ENCODE data around the gene DRD3.

DRD3 gene

DNA sequence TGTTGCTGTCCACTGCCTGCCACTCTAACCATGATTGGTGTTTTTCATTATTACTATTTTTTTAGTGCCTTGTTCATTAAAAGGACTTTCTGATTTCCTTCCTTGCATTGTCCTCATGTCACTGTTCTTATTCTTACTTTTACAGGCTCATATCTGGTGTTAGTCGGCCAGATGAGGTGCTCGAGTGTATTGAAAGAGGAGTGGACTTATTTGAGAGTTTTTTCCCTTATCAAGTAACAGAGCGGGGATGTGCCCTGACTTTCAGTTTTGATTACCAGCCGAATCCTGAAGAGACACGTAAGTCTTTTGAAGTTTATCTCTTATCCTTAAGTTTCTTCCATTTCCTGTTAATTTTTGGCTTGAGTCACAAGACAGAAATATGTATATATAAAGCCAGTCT, 99.1 kb downstream of the DRD3 start:
- DNase-seq (ENCODE audit: extremely low read depth in 1 of 2, low read depth in 1 of 2), result no peak

DNA sequence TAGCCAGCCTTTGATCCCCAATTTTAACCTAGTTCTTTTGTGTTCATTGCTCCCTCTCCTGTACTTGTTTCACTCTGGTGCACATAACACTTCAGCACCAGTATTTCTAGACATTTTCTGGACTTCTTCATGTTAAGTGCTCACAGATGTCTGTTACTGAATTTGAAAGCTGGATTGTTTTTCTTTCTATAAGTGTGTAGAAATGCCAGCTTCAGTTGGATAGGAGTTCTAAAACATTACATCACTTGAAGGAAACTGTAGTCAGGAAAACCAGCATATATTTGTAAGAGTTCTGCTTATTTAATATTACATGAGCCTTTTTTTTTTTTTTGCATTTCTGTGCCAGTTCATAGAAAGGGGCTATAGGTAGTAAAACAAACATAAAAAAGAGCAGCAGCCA, 100.7 kb downstream of the DRD3 start:
- DNase-seq (ENCODE audit: extremely low read depth in 1 of 2, low read depth in 1 of 2), result no peak
